OCI-LY1 (cell line): ENCODE measurements around the gene TCN1.
"Not testable (repeated sequence)": the region's sequence is repeated elsewhere in the genome, so short reads cannot be mapped to it uniquely, and the experiment has no call there.

Experiments used
- CTCF ChIP-seq: fragments of 200-600 bp; sonication (generic), shearing (Covaris generic); IDR thresholded peaks from 2 replicates; pipeline ENCODE4 v1.5.1; 2017; ENCODE audit warnings: mild to moderate bottlenecking, antibody characterized with exemption, low read length, moderate library complexity, mixed read lengths
- EZH2 ChIP-seq: fragments of 200-600 bp; sonication (generic), shearing (Covaris generic); IDR thresholded peaks from 2 replicates; pipeline ENCODE4 v1.8.0; 2017; ENCODE audit warnings: borderline replicate concordance, mixed run types, mild to moderate bottlenecking, antibody characterized with exemption, low read length, moderate library complexity, mixed read lengths

GRCh38 chr11:59849551-59849950 lies 16.7 kb downstream of the TCN1 start:
- not testable (repeated sequence) for TF ChIP-seq CTCF, EZH2
